ENCODE results near the gene COL4A1. TPM values are rescaled to one million over a fixed set of nuclear protein-coding genes. Genes with fewer than 3 reads are reported as not detected.
"Not testable (repeated sequence)": the region's sequence is repeated elsewhere in the genome, so short reads cannot be mapped to it uniquely, and the experiment has no call there.

The COL4A1 gene
- total RNA-seq, 1 experiment from 2014 or later, result not detected

DNA sequence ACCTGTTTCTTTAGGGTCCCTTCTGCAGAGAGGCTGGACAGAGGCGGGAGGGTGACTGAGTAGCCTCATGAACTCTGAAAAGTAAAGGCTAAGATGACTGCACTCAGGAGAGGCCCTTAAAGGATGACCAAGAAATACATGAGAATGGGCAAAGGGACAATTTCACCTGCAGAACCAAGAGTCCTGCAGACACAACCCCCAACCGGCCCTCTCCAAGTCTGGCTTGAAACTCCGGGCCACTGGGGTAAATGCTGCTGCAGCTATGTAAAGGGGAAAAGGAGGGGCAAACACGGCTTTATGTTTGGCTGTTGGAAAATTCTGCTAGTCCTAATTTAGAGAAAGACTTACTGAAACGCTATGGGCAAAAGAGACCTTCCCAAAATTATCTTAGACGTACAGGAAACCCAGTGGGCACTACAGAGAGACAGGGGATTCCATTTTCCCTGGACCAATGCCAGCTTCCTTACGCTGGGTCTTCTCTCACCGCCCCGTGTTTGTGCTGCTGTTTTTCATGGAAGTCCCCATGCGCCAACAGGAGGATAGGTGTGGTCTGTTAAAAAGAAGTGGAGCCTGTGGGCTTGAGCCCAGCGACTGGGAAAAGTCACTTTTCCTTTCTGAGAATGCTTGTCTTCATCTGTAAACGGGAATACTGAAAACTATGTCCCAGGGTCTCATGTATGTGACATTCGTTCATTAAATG lies 10.7 kb upstream of the COL4A1 start:
- Histone ChIP-seq H3K27me3 (ENCODE audit: low read length) (no peaks in the 10 kb centered on the region), H3K9ac (ENCODE audit: low read length) (no peak overlapping the region), H4K20me1 (ENCODE audit: insufficient read depth, low read depth, low read length) (no peaks in the 10 kb centered on the region), H3K9me2 (replicated peaks; ENCODE audit: insufficient read depth, low read length) (no peaks in the 10 kb centered on the region), H3K36me3 (ENCODE audit: insufficient read depth, low read length) (no peaks in the 10 kb centered on the region), H3K9me3 (ENCODE audit: low read length) (no peaks in the 10 kb centered on the region), H3K79me2 (ENCODE audit: low read length) (no peaks in the 10 kb centered on the region), H3K27ac (ENCODE audit: low read length) (no peak overlapping the region), H3K4me2 (ENCODE audit: low read depth, low read length, poor library complexity, severe bottlenecking) (no peak overlapping the region), H3K4me1 (ENCODE audit: low read length) (no peaks in the 10 kb centered on the region), H3K4me3 (ENCODE audit: low read length) (no peak overlapping the region), H2AFZ (ENCODE audit: low read length) (no peak overlapping the region)
- no peak for DNase-seq

DNA sequence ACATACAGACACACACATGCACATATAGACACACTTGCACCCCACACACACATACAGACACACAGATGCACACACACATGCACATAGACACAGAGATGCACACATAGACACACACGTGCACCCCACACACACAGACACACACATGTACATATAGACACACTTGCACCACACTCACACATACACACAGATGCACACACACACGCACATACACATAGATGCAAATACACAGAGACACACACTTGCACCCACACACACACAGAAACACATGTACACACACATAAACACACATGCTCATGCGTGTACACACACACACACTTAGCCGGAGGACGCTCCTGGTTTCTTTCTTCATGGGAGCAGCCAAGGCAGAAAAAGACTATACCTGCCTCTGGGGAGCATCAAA lies 10.1 kb upstream of the COL4A1 start:
- Histone ChIP-seq H3K27me3 (ENCODE audit: low read length) (no peaks in the 10 kb centered on the region), H3K36me3 (ENCODE audit: insufficient read depth, low read length) (no peaks in the 10 kb centered on the region), H2AFZ (ENCODE audit: low read length) (no peak overlapping the region), H3K4me1 (ENCODE audit: low read length) (no peaks in the 10 kb centered on the region), H3K9me2 (replicated peaks; ENCODE audit: insufficient read depth, low read length) (no peaks in the 10 kb centered on the region), H3K4me2 (ENCODE audit: low read depth, low read length, poor library complexity, severe bottlenecking) (no peak overlapping the region), H3K79me2 (ENCODE audit: low read length) (no peaks in the 10 kb centered on the region), H3K4me3 (ENCODE audit: low read length) (no peak overlapping the region), H3K9me3 (ENCODE audit: low read length) (no peaks in the 10 kb centered on the region), H3K9ac (ENCODE audit: low read length) (no peak overlapping the region), H3K27ac (ENCODE audit: low read length) (no peak overlapping the region), H4K20me1 (ENCODE audit: insufficient read depth, low read depth, low read length) (no peaks in the 10 kb centered on the region)
- DNase-seq, result no peak

DNA sequence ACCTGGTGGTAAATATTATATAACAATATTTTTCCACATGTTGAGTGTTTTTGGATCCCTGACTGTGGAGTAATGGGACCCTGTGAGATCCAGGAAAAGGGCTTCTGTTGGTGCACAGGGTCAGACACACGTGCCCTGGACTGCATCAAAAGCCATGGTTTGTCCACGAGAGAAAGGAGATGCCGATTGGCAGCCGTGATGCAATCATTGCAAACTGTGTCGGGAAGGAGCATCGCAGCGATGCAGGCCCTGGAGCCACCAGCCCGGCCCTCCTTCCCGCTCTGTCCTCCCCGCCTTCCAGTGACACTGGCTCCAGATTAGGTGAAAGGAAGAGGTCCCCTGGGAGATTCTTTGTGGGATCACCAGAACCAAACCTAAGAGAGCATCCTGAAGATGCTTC lies 9.2 kb upstream of the COL4A1 start:
- H3K9ac ChIP-seq (ENCODE audit: low read length), result no peak overlapping the region
- H3K4me3 ChIP-seq (ENCODE audit: low read length), result no peak overlapping the region
- H3K4me2 ChIP-seq (ENCODE audit: low read depth, low read length, poor library complexity, severe bottlenecking), result no peak overlapping the region
- H3K9me3 ChIP-seq (ENCODE audit: low read length), result no peaks in the 10 kb centered on the region
- no peaks in the 10 kb centered on the region for H3K36me3 ChIP-seq (ENCODE audit: insufficient read depth, low read length)
- no peaks in the 10 kb centered on the region for H3K79me2 ChIP-seq (ENCODE audit: low read length)
- H3K27me3 ChIP-seq (ENCODE audit: low read length), result no peaks in the 10 kb centered on the region
- H2AFZ ChIP-seq (ENCODE audit: low read length), result no peak overlapping the region
- H3K4me1 ChIP-seq (ENCODE audit: low read length), result no peaks in the 10 kb centered on the region
- no peak overlapping the region for H3K27ac ChIP-seq (ENCODE audit: low read length)
- H4K20me1 ChIP-seq (ENCODE audit: insufficient read depth, low read depth, low read length), result no peaks in the 10 kb centered on the region
- no peak for DNase-seq
- H3K9me2 ChIP-seq (replicated peaks; ENCODE audit: insufficient read depth, low read length), result no peaks in the 10 kb centered on the region

DNA sequence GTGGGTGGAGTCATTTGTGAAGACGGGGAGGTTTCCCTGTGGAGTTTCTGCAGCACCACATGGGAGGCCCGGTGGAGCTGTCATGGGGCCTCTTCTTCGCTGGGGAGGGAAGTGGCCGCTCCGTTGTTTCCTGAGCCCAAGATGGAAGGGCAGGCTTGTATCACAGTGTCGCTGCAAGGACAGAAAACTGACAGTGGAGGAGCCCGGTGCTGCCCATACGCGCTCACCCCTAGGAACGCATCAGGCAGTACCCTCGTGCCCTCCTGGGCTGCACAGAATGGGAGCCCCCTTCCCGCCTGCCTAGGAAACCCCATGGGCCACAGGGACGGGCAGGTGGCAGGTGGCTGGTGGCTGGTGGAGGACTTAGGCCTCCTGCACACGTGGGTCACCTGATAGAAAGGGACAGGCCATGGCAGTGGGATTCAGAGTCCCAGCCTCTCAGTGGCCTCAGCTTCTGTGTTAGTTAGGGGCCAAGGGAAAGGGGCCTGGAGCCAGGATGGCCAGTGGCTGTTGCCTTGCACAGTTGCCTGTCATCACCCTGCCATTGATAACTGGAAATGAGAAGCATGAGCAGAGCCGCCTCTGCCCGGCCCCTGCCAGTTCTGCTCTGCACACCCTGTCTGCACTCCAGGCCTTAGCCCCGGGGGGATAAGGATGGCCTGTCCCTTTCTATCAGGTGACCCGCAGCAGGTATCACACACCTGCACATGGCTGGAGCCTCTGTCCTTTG lies 7.7 kb upstream of the COL4A1 start:
- no peaks in the 10 kb centered on the region for H3K36me3 ChIP-seq (ENCODE audit: insufficient read depth, low read length)
- no peaks in the 10 kb centered on the region for H3K9me2 ChIP-seq (replicated peaks; ENCODE audit: insufficient read depth, low read length)
- no peaks in the 10 kb centered on the region for H3K4me1 ChIP-seq (ENCODE audit: low read length)
- H4K20me1 ChIP-seq (ENCODE audit: insufficient read depth, low read depth, low read length), result no peaks in the 10 kb centered on the region
- DNase-seq, result no peak
- H3K79me2 ChIP-seq (ENCODE audit: low read length), result no peaks in the 10 kb centered on the region
- H3K27ac ChIP-seq (ENCODE audit: low read length), result no peak overlapping the region
- no peaks in the 10 kb centered on the region for H3K27me3 ChIP-seq (ENCODE audit: low read length)
- no peak overlapping the region for H3K4me3 ChIP-seq (ENCODE audit: low read length)
- no peak overlapping the region for H3K4me2 ChIP-seq (ENCODE audit: low read depth, low read length, poor library complexity, severe bottlenecking)
- no peaks in the 10 kb centered on the region for H3K9me3 ChIP-seq (ENCODE audit: low read length)
- no peak overlapping the region for H2AFZ ChIP-seq (ENCODE audit: low read length)
- no peak overlapping the region for H3K9ac ChIP-seq (ENCODE audit: low read length)

DNA sequence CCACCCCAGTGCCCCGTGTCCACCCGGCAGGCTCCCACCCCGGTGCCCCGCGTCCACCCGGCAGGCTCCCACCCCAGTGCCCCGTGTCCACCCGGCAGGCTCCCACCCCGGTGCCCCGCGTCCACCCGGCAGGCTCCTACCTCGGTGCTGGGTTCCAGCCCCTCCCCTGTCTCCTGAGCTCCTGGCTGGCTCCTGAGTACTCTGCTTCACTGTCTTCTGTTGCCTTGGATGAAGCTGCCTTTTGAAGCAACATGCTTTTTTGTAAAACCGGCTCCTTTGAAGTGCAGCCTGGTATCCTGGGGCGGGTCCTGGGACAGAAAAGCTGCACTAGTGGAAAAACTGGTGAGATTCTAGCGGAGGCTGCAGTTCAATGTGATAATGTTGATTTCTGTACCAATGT lies 6.8 kb upstream of the COL4A1 start:
- H3K36me3 ChIP-seq (ENCODE audit: insufficient read depth, low read length); H2AFZ ChIP-seq (ENCODE audit: low read length); H3K9me2 ChIP-seq (replicated peaks; ENCODE audit: insufficient read depth, low read length); H3K27me3 ChIP-seq (ENCODE audit: low read length); H4K20me1 ChIP-seq (ENCODE audit: insufficient read depth, low read depth, low read length); H3K4me3 ChIP-seq (ENCODE audit: low read length); H3K79me2 ChIP-seq (ENCODE audit: low read length); DNase-seq; H3K27ac ChIP-seq (ENCODE audit: low read length); H3K4me1 ChIP-seq (ENCODE audit: low read length); H3K9ac ChIP-seq (ENCODE audit: low read length); H3K4me2 ChIP-seq (ENCODE audit: low read depth, low read length, poor library complexity, severe bottlenecking); H3K9me3 ChIP-seq (ENCODE audit: low read length): not testable (repeated sequence)

DNA sequence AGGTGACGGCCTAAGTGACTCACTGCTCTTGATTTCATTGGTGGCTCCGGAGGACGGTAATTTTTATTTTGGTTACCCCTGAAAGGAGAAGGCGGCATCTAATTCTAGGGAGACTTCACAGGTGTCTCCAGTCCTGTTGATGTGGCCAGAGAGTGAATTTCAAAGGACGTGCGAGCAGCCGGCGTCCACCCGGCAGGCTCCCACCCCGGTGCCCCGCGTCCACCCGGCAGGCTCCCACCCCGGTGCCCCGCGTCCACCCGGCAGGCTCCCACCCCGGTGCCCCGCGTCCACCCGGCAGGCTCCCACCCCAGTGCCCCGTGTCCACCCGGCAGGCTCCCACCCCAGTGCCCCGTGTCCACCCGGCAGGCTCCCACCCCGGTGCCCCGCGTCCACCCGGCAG lies 6.3 kb upstream of the COL4A1 start:
- H3K4me2 ChIP-seq (ENCODE audit: low read depth, low read length, poor library complexity, severe bottlenecking); H3K9me3 ChIP-seq (ENCODE audit: low read length); H3K9ac ChIP-seq (ENCODE audit: low read length); H3K9me2 ChIP-seq (replicated peaks; ENCODE audit: insufficient read depth, low read length); H3K27me3 ChIP-seq (ENCODE audit: low read length); H3K79me2 ChIP-seq (ENCODE audit: low read length); H3K4me1 ChIP-seq (ENCODE audit: low read length); H3K36me3 ChIP-seq (ENCODE audit: insufficient read depth, low read length); DNase-seq; H2AFZ ChIP-seq (ENCODE audit: low read length); H3K4me3 ChIP-seq (ENCODE audit: low read length); H3K27ac ChIP-seq (ENCODE audit: low read length); H4K20me1 ChIP-seq (ENCODE audit: insufficient read depth, low read depth, low read length): not testable (repeated sequence)

DNA sequence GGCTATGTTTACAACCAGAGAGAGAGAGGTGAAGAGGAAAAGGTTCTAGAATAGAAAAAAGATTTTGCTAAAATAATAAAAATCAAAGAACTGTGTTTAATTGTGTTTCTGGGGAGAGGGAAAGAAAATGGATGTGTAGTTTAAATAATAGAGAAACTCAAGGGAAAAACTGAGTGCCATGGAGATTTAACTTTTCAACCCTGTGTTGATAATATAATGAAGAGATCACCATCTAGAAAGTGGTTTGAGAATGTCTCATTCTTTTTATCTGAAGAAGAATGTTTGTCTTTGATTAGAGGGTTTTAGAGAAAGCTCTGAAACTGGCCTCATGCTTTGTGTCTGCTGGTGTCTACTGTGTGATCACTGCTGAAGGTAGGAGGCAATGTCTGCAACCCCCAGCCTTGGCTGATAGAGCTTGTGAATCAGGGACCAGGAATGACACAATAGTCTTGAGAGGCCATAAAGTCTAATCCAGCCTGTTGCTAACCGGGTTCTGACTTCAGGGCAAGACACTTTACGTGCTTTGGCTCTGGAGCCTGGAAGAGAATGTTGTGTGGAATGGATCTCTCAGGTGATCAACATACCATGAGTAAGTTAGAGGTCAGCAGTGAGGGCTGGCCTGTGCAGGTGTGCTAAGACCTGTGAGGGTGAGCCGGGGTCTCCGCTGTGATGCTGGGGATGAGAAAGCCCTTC lies 5.5 kb upstream of the COL4A1 start:
- Histone ChIP-seq H3K9me2 (replicated peaks; ENCODE audit: insufficient read depth, low read length) (no peaks in the 10 kb centered on the region), H3K4me3 (ENCODE audit: low read length) (no peak overlapping the region), H3K9ac (ENCODE audit: low read length) (no peak overlapping the region), H3K36me3 (ENCODE audit: insufficient read depth, low read length) (no peaks in the 10 kb centered on the region), H3K27ac (ENCODE audit: low read length) (no peak overlapping the region), H3K4me1 (ENCODE audit: low read length) (no peaks in the 10 kb centered on the region), H4K20me1 (ENCODE audit: insufficient read depth, low read depth, low read length) (no peaks in the 10 kb centered on the region), H3K79me2 (ENCODE audit: low read length) (no peaks in the 10 kb centered on the region), H3K27me3 (ENCODE audit: low read length) (no peaks in the 10 kb centered on the region), H3K9me3 (ENCODE audit: low read length) (no peaks in the 10 kb centered on the region), H2AFZ (ENCODE audit: low read length) (no peak overlapping the region), H3K4me2 (ENCODE audit: low read depth, low read length, poor library complexity, severe bottlenecking) (no peak overlapping the region)
- no peak for DNase-seq

DNA sequence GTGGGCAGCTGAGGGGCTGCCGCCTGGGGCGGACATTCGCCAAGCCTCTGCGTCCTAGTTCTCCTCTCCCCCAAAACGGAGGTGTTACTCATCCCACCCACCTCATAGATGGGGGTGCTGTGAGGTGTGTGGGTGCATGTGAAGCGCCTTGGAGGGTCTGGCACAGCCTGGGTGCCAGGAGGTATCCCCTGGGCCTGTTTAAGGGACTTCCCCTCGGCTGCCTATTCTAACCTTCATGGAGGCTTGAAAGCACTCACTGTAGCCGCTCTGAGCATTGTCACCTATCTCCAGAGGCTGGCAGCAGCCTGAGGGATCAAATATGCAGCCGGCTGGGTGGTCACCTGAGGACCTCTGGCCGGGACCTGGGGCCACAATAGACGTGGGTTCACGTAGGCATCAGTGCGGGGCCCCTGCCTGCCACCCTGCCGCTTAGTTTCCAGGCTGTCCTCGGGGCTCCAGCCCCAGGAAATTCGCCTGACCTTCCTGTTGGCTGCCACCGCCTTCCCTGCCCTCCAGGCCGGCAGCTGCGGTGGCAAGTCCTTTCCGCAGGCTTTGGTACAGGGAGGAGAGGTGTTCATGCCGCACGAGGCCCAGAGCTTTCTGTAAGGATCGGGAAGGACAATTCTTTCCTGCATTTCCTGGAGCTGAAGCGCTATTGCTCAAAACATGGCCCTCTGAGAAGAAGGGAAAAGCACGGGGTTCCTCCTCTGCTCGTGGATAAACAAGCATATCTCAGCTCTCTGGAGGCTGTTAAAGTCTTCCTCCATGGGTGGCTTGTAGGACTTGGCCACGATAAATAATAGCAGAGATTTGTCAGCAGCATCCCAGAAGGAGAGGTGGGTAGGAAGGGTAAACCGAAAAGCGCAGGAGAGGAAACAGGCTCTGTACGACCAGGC lies 4.7 kb upstream of the COL4A1 start:
- DNase-seq, result no peak
- no peak overlapping the region for H3K9ac ChIP-seq (ENCODE audit: low read length)

More for the DNA sequence above, 4.7 kb upstream of the COL4A1 start:
- no peaks in the 10 kb centered on the region for H3K9me3 ChIP-seq (ENCODE audit: low read length)
- H4K20me1 ChIP-seq (ENCODE audit: insufficient read depth, low read depth, low read length), result no peaks in the 10 kb centered on the region
- no peak overlapping the region for H3K27ac ChIP-seq (ENCODE audit: low read length)
- no peaks in the 10 kb centered on the region for H3K36me3 ChIP-seq (ENCODE audit: insufficient read depth, low read length)
- H2AFZ ChIP-seq (ENCODE audit: low read length), result no peak overlapping the region
- no peak overlapping the region for H3K4me3 ChIP-seq (ENCODE audit: low read length)
- no peaks in the 10 kb centered on the region for H3K79me2 ChIP-seq (ENCODE audit: low read length)
- H3K4me1 ChIP-seq (ENCODE audit: low read length), result no peaks in the 10 kb centered on the region
- H3K27me3 ChIP-seq (ENCODE audit: low read length), result no peaks in the 10 kb centered on the region
- no peaks in the 10 kb centered on the region for H3K9me2 ChIP-seq (replicated peaks; ENCODE audit: insufficient read depth, low read length)
- H3K4me2 ChIP-seq (ENCODE audit: low read depth, low read length, poor library complexity, severe bottlenecking), result no peak overlapping the region

Data from Karpas-422 (cell line).